HCT116 (cell line): ENCODE measurements around the gene MUS81. TPM values are rescaled to one million over a fixed set of nuclear protein-coding genes. Genes with fewer than 3 reads are reported as not detected.

Source experiments
- ATAC-seq: fragments of 200-7000 bp; cut with Tn5 transposase; 2 replicates; pipeline ENCODE4 v1.9.1; 2020; ENCODE audit warnings: mild to moderate bottlenecking, moderate library complexity
- BruUV-seq: library from RNA; stranded (reverse); fragments of 400-500 nt; replicated peaks from 2 replicates; lab custom pipeline; 2021; lab: Mats Ljungman, UMichigan
- CTCF ChIA-PET: fragments of 300-600 bp; sonication (Branson Sonifier 250); formaldehyde crosslinking; loops from one replicate; lab custom pipeline; 2021; ENCODE audit warnings: antibody characterized with exemption; lab: Charles Lee
- POLR2A ChIA-PET: fragments of 300-600, 350-600 bp; sonication (Branson Sonifier 250); formaldehyde crosslinking; loops from one replicate; lab custom pipeline; 2021; ENCODE audit warnings: antibody characterized with exemption; lab: Charles Lee
- RAD21 ChIA-PET, 2 experiments: fragments of 300-600 bp; sonication (Branson Sonifier 250); formaldehyde crosslinking; loops; one replicate each; lab custom pipeline; 2023; ENCODE audit warnings: low total read pairs in 2 of 2; ENCODE audit not compliant: uncharacterized antibody in 2 of 2, unreplicated experiment in 2 of 2, low non-redundant PET in 1 of 2; lab: Charles Lee
- DNase-seq: peaks from one replicate; pipeline ENCODE4 v3.0.0-alpha.2; 2010; ENCODE audit warnings: low read depth, low spot score
- H2AFZ ChIP-seq: fragments of 200-600 bp; shearing (Covaris generic), sonication (generic); 2 replicates; pipeline ENCODE4 v1.6.1; 2017; ENCODE audit warnings: low read depth, mixed run types, mixed read lengths, antibody characterized with exemption, low read length; ENCODE audit not compliant: poor library complexity, severe bottlenecking
- H3K27ac ChIP-seq: 2 replicates; pipeline ENCODE4 v1.5.1; 2012; ENCODE audit warnings: low read depth, low read length
- H3K27me3 ChIP-seq: fragments of 200-600 bp; sonication (generic); 2 replicates; pipeline ENCODE4 v1.6.1; 2016; ENCODE audit warnings: mixed run types, low read length, mixed read lengths; ENCODE audit not compliant: insufficient read depth
- H3K36me3 ChIP-seq, 2 experiments: fragments of 200-500 bp in 1 of 2; fragments of 200-600 bp in 1 of 2; sonication (Bioruptor generic) in 1 of 2; sonication (generic) in 1 of 2; 2 replicates each; pipeline versions ENCODE4 v1.5.1 to v1.6.1; 2014 to 2016; ENCODE audit warnings: low read length in 2 of 2, inconsistent platforms in 1 of 2, mixed read lengths in 1 of 2, mixed run types in 1 of 2; ENCODE audit not compliant: insufficient read depth in 2 of 2, control insufficient read depth in 1 of 2
- H3K4me1 ChIP-seq, 2 experiments: fragments of 200-600 bp in 1 of 2; sonication (generic) in 1 of 2; 2 replicates each; pipeline versions ENCODE4 v1.5.1 to v1.6.1; 2012 to 2017; ENCODE audit warnings: low read length in 2 of 2, inconsistent platforms in 1 of 2, mild to moderate bottlenecking in 1 of 2, mixed read lengths in 1 of 2, mixed run types in 1 of 2, moderate library complexity in 1 of 2; ENCODE audit not compliant: insufficient read depth in 2 of 2, control insufficient read depth in 1 of 2
- H3K4me2 ChIP-seq: fragments of 200-600 bp; sonication (generic); 2 replicates; pipeline ENCODE4 v1.6.1; 2017; ENCODE audit warnings: mixed run types, low read length, mixed read lengths
- H3K4me3 ChIP-seq, 2 experiments: fragments of 200-600 bp in 1 of 2; sonication (generic) in 1 of 2; replicated peaks in 1 of 2; 2 replicates each; pipeline ENCODE4 v1.5.1; 2011 to 2016; ENCODE audit warnings: low read length in 2 of 2, control low read depth in 1 of 2, low read depth in 1 of 2, mild to moderate bottlenecking in 1 of 2, mixed read lengths in 1 of 2, mixed run types in 1 of 2
- H3K79me2 ChIP-seq: fragments of 200-600 bp; sonication (generic); 2 replicates; pipeline ENCODE4 v1.6.1; 2017; ENCODE audit warnings: mild to moderate bottlenecking, mixed run types, low read length, moderate library complexity, mixed read lengths; ENCODE audit not compliant: insufficient read depth
- H3K9ac ChIP-seq: fragments of 200-600 bp; sonication (generic); 2 replicates; pipeline ENCODE4 v1.6.1; 2016; ENCODE audit warnings: low read length, mixed read lengths
- H3K9me2 ChIP-seq: fragments of 200-600 bp; sonication (generic), shearing (Covaris generic); 2 replicates; pipeline ENCODE4 v1.6.1; 2017; ENCODE audit warnings: mixed run types, mild to moderate bottlenecking, moderate library complexity; ENCODE audit not compliant: insufficient read depth
- H3K9me3 ChIP-seq, 2 experiments: fragments of 200-500 bp in 1 of 2; fragments of 200-600 bp in 1 of 2; sonication (Bioruptor generic) in 1 of 2; sonication (generic) in 1 of 2; 2 replicates each; pipeline ENCODE4 v1.6.1; 2014 to 2017; ENCODE audit warnings: low read length in 2 of 2, mixed read lengths in 2 of 2, inconsistent platforms in 1 of 2, low read depth in 1 of 2, mild to moderate bottlenecking in 1 of 2, mixed run types in 1 of 2, moderate library complexity in 1 of 2; ENCODE audit not compliant: control insufficient read depth in 1 of 2, insufficient read depth in 1 of 2
- H4K20me1 ChIP-seq: fragments of 200-600 bp; sonication (generic), shearing (Covaris generic); 2 replicates; pipeline ENCODE4 v1.6.1; 2017; ENCODE audit warnings: mixed run types, mild to moderate bottlenecking, moderate library complexity; ENCODE audit not compliant: insufficient read depth
- CTCF ChIP-seq, 3 experiments: fragments of 200-600 bp in 1 of 3; sonication (generic) in 1 of 3; IDR thresholded peaks in 2 of 3; conservative IDR thresholded peaks in 1 of 3; 2 replicates each; pipeline ENCODE4 v1.5.1; 2012 to 2017; ENCODE audit warnings: low read depth in 2 of 3, low read length in 2 of 3, antibody characterized with exemption in 1 of 3, borderline replicate concordance in 1 of 3, control low read depth in 1 of 3, mild to moderate bottlenecking in 1 of 3, mixed read lengths in 1 of 3, mixed run types in 1 of 3, moderate library complexity in 1 of 3; ENCODE audit not compliant: insufficient read depth in 1 of 3
- EGR1 ChIP-seq: IDR thresholded peaks from 2 replicates; pipeline ENCODE4 v1.6.1; 2012; ENCODE audit warnings: low read depth
- EZH2phosphoT487 ChIP-seq: fragments of 200-600 bp; IDR thresholded peaks from 2 replicates; pipeline ENCODE4 v1.6.1; 2018; ENCODE audit warnings: antibody characterized with exemption, borderline replicate concordance
- JUND ChIP-seq: IDR thresholded peaks from 2 replicates; pipeline ENCODE4 v1.6.1; 2012
- POLR2A ChIP-seq: IDR thresholded peaks from 2 replicates; pipeline ENCODE4 v1.7.0; 2011; ENCODE audit warnings: borderline replicate concordance; ENCODE audit not compliant: insufficient read depth, insufficient read length; ENCODE audit errors: extremely low read depth
- SIN3A ChIP-seq: IDR thresholded peaks from 2 replicates; pipeline ENCODE4 v1.6.1; 2012; ENCODE audit warnings: low read depth
- ZFX ChIP-seq: fragments of 450-650 bp; IDR thresholded peaks from 2 replicates; pipeline ENCODE4 v1.6.1; 2017
- intact Hi-C: fragments of 100-400 bp; cut with micrococcal nuclease; formaldehyde crosslinking; loops from 2 replicates; pipeline ENCODE4 v1.10.0; 2022
- total RNA-seq: library from RNA; stranded (reverse); gene quantifications from one replicate; pipeline ENCODE4 v1.2.1, GENCODE V29; 2021; ENCODE audit not compliant: unreplicated experiment

Gene MUS81
- total RNA-seq, 1 experiment from 2014 or later, result 47.2 TPM

GRCh38 chr11:65870706-65871681 lies 10.8 kb downstream of the MUS81 start:
- Histone ChIP-seq H4K20me1 (no peaks in the 10 kb centered on the region), H3K9ac (no peak overlapping the region), H2AFZ (no peak overlapping the region), H3K9me2 (no peaks in the 10 kb centered on the region), H3K27ac (no peak overlapping the region), H3K4me1 (peaks cover 10 to 13% of the 10 kb centered on the region in 2 experiments; a peak in 3 of 4 replicates), H3K9me3 (no peaks in the 10 kb centered on the region), H3K4me3 (no peak overlapping the region), H3K4me2 (no peak overlapping the region), H3K79me2 (no peaks in the 10 kb centered on the region), H3K27me3 (no peaks in the 10 kb centered on the region), H3K36me3 (peaks cover 0 to 2% of the 10 kb centered on the region in 2 experiments; a peak in 1 of 4 replicates)
- ChIA-PET RAD21 (no interaction called here), POLR2A (interaction anchor here (1.0 to 4.8 kb wide), 4 partner anchors 11 to 18 kb away, joined by 3 to 36 read pairs (median 4); partner anchors contain the start of genes CFL1 and MUS81), CTCF (interaction anchor here (1.5 to 1.9 kb wide), 3 partner anchors 11 to 17 kb away, joined by 6 to 15 read pairs (median 8); partner anchors contain the start of genes FIBP and MUS81)
- DNase-seq, result no peak
- intact Hi-C loops, result loop anchor here (5.0 kb wide), 1 partner anchor 159 kb away; the partner anchor contains the start of gene KAT5
- no peak for ATAC-seq
- no peak for TF ChIP-seq ZFX
- TF ChIP-seq SIN3A, result no peak
- TF ChIP-seq EZH2phosphoT487, result no peak
- no peak for TF ChIP-seq JUND
- BruUV-seq, result no TSS peak

- Histone ChIP-seq H3K4me3 (no peak overlapping the region), H3K27ac (no peak overlapping the region), H3K36me3 (no peaks in the 10 kb centered on the region), H3K9me2 (no peaks in the 10 kb centered on the region), H3K79me2 (no peaks in the 10 kb centered on the region), H4K20me1 (no peaks in the 10 kb centered on the region), H3K9ac (no peak overlapping the region), H2AFZ (no peak overlapping the region), H3K27me3 (no peaks in the 10 kb centered on the region), H3K4me1 (peaks cover 10 to 13% of the 10 kb centered on the region in 2 experiments; a peak in 3 of 4 replicates), H3K9me3 (no peaks in the 10 kb centered on the region), H3K4me2 (no peak overlapping the region)
- ChIA-PET CTCF (interaction anchor here (1.5 to 1.9 kb wide), 3 partner anchors 12 to 16 kb away, joined by 6 to 15 read pairs (median 8); partner anchors contain the start of genes FIBP and MUS81), POLR2A (interaction anchor here (1.0 to 4.8 kb wide), 3 partner anchors 10 to 17 kb away, joined by 3 to 36 read pairs (median 4); partner anchors contain the start of genes CFL1 and MUS81), RAD21 (interaction anchor here in 1 of 2 experiments (0.6 kb wide), 1 partner anchor 16 kb away, joined by 3 read pairs; the partner anchor contains the start of gene FIBP)
- TF ChIP-seq EZH2phosphoT487 (no peak), EGR1 (no peak), POLR2A (no peak), CTCF (IDR thresholded peaks at IDR 0.05 in 2 of 3, conservative IDR thresholded peaks at IDR 0.05 in 1 of 3; ENCODE audit: borderline replicate concordance in 1 of 3, insufficient read depth in 1 of 3, low read depth in 2 of 3, low read length in 2 of 3) (no peak)
- DNase-seq (no peak), ATAC-seq (no peak)
- intact Hi-C loops, result loop anchor here (5.0 kb wide), 1 partner anchor 160 kb away; the partner anchor contains the start of gene KAT5
- BruUV-seq, result no TSS peak
Measured at GRCh38 chr11:65871811-65872548, 11.7 kb downstream of the MUS81 start.
